SK-N-SH (cell line): ENCODE measurements around the gene STK39. TPM values are rescaled to one million over a fixed set of nuclear protein-coding genes. Genes with fewer than 3 reads are reported as not detected.

Experiments
- CTCF ChIA-PET: fragments of 300-600, 350-600 bp; formaldehyde crosslinking; extraction: SDS; loops from one replicate; lab custom pipeline; 2021; lab: Yijun Ruan, JAX
- POLR2A ChIA-PET: fragments of 350-600 bp; sonication (Branson Sonifier 250); formaldehyde crosslinking; extraction: SDS; loops from one replicate; lab custom pipeline; 2020; ENCODE audit warnings: antibody characterized with exemption, inconsistent platforms; lab: Yijun Ruan, JAX
- DNase-seq: peaks from one replicate; pipeline ENCODE4 v3.0.0; 2012
- H2AFZ ChIP-seq: fragments of 200-600 bp; sonication (generic); 2 replicates; pipeline ENCODE4 v1.8.1; 2016; ENCODE audit warnings: antibody characterized with exemption, mild to moderate bottlenecking, low read depth
- H3F3A ChIP-seq: fragments of 200-600 bp; sonication (generic); replicated peaks from 2 replicates; pipeline ENCODE3; 2016; ENCODE audit warnings: antibody characterized with exemption, mild to moderate bottlenecking; ENCODE audit not compliant: insufficient read depth
- H3K27ac ChIP-seq, 2 experiments: fragments of 200-500 bp in 1 of 2; fragments of 200-600 bp in 1 of 2; sonication (Bioruptor generic) in 1 of 2; sonication (generic), shearing (Covaris generic) in 1 of 2; 2 replicates each; pipeline versions ENCODE4 v1.5.1 to v1.6.1; 2014 to 2016; ENCODE audit warnings: low read depth in 2 of 2, inconsistent platforms in 1 of 2, low read length in 1 of 2, mild to moderate bottlenecking in 1 of 2, mixed read lengths in 1 of 2
- H3K27me3 ChIP-seq: fragments of 200-600 bp; sonication (generic), shearing (Covaris generic); 2 replicates; pipeline ENCODE4 v1.6.1; 2016; ENCODE audit warnings: mixed run types; ENCODE audit not compliant: insufficient read depth
- H3K36me3 ChIP-seq, 2 experiments: fragments of 200-500 bp in 1 of 2; fragments of 200-600 bp in 1 of 2; sonication (Bioruptor generic) in 1 of 2; sonication (generic) in 1 of 2; replicated peaks in 1 of 2; 2 replicates each; pipeline versions ENCODE3 to v1.5.1; 2014 to 2016; ENCODE audit warnings: low read length in 1 of 2, mild to moderate bottlenecking in 1 of 2; ENCODE audit not compliant: insufficient read depth in 2 of 2, control insufficient read depth in 1 of 2
- H3K4me1 ChIP-seq, 2 experiments: fragments of 200-500 bp in 1 of 2; fragments of 200-600 bp in 1 of 2; sonication (Bioruptor generic) in 1 of 2; sonication (generic), shearing (Covaris generic) in 1 of 2; 2 replicates each; pipeline versions ENCODE4 v1.5.1 to v1.6.1; 2014 to 2016; ENCODE audit warnings: low read depth in 1 of 2, low read length in 1 of 2, mixed run types in 1 of 2; ENCODE audit not compliant: insufficient read depth in 2 of 2, control insufficient read depth in 1 of 2
- H3K4me2 ChIP-seq: fragments of 200-600 bp; sonication (generic), shearing (Covaris generic); 2 replicates; pipeline ENCODE4 v1.6.1; 2017; ENCODE audit warnings: mixed run types
- H3K4me3 ChIP-seq, 2 experiments: fragments of 200-500 bp in 1 of 2; fragments of 200-600 bp in 1 of 2; sonication (Bioruptor generic) in 1 of 2; sonication (generic), shearing (Covaris generic) in 1 of 2; 2 replicates each; pipeline versions ENCODE4 v1.5.1 to v1.8.1; 2014 to 2016; ENCODE audit warnings: low read depth in 2 of 2, inconsistent platforms in 1 of 2, low read length in 1 of 2, mild to moderate bottlenecking in 1 of 2, mixed read lengths in 1 of 2, moderate library complexity in 1 of 2
- H3K79me2 ChIP-seq: fragments of 200-600 bp; sonication (generic); 2 replicates; pipeline ENCODE4 v1.8.1; 2017; ENCODE audit warnings: mild to moderate bottlenecking; ENCODE audit not compliant: insufficient read depth
- H3K9ac ChIP-seq: fragments of 200-600 bp; sonication (generic); 2 replicates; pipeline ENCODE4 v1.6.1; 2017; ENCODE audit warnings: mixed run types
- H3K9me2 ChIP-seq: fragments of 200-600 bp; sonication (generic); 2 replicates; pipeline ENCODE4 v1.6.1; 2017; ENCODE audit warnings: mixed run types
- H3K9me3 ChIP-seq: fragments of 200-600 bp; sonication (generic); 2 replicates; pipeline ENCODE4 v1.6.1; 2017; ENCODE audit warnings: mixed run types, mild to moderate bottlenecking, moderate library complexity
- H4K20me1 ChIP-seq: fragments of 200-600 bp; sonication (generic); 2 replicates; pipeline ENCODE4 v1.6.1; 2017; ENCODE audit warnings: mild to moderate bottlenecking, mixed run types; ENCODE audit not compliant: insufficient read depth
- CTCF ChIP-seq: fragments of 200-600 bp; sonication (generic); IDR thresholded peaks from 2 replicates; pipeline ENCODE4 v1.6.1; 2017; ENCODE audit warnings: antibody characterized with exemption, mild to moderate bottlenecking, moderate library complexity
- EP300 ChIP-seq, 2 experiments: IDR thresholded peaks; 2 replicates each; pipeline versions ENCODE4 v1.4.0 to v1.6.1; 2012; ENCODE audit warnings: borderline replicate concordance in 1 of 2, low read depth in 1 of 2, low read length in 1 of 2
- EZH2phosphoT487 ChIP-seq: fragments of 200-600 bp; sonication (generic); IDR thresholded peaks from 2 replicates; pipeline ENCODE4 v1.6.1; 2017; ENCODE audit warnings: low read depth, mixed run types, mild to moderate bottlenecking, antibody characterized with exemption, moderate library complexity, borderline replicate concordance
- FOXM1 ChIP-seq: IDR thresholded peaks from 2 replicates; pipeline ENCODE4 v1.4.0; 2012; ENCODE audit warnings: low read depth, mild to moderate bottlenecking
- GATA2 ChIP-seq: sonication (generic); formaldehyde crosslinking; IDR thresholded peaks from 2 replicates; pipeline ENCODE4 v1.5.0; 2020; ENCODE audit warnings: mild to moderate bottlenecking, missing genetic modification reagents
- MAX ChIP-seq: IDR thresholded peaks from 2 replicates; pipeline ENCODE4 v1.4.0; 2012; ENCODE audit warnings: low read depth
- MXI1 ChIP-seq: IDR thresholded peaks from 2 replicates; pipeline ENCODE4 v1.6.1; 2012; ENCODE audit warnings: mild to moderate bottlenecking, low read depth, low read length, improper control_type of control experiment
- NFIC ChIP-seq: IDR thresholded peaks from 2 replicates; pipeline ENCODE4 v1.4.0; 2012; ENCODE audit warnings: borderline replicate concordance
- PBX3 ChIP-seq: IDR thresholded peaks from 2 replicates; pipeline ENCODE4; 2012
- RAD21 ChIP-seq: IDR thresholded peaks from 2 replicates; pipeline ENCODE4 v1.6.1; 2012; ENCODE audit warnings: mild to moderate bottlenecking, low read length
- RCOR1 ChIP-seq: fragments of 150-350 bp; IDR thresholded peaks from 2 replicates; pipeline ENCODE4 v1.6.1; 2017; ENCODE audit warnings: antibody characterized with exemption, low read length
- RFX5 ChIP-seq: IDR thresholded peaks from 2 replicates; pipeline ENCODE4 v1.6.1; 2012; ENCODE audit warnings: mild to moderate bottlenecking, improper control_type of control experiment, low read length
- RXRA ChIP-seq: IDR thresholded peaks from 2 replicates; pipeline ENCODE4 v1.4.0; 2012; ENCODE audit warnings: low read depth, mild to moderate bottlenecking, borderline replicate concordance
- TAF1 ChIP-seq: IDR thresholded peaks from 2 replicates; pipeline ENCODE4 v1.6.1; 2012; ENCODE audit warnings: low read depth, mild to moderate bottlenecking, low read length, moderate library complexity, borderline replicate concordance
- TCF12 ChIP-seq: IDR thresholded peaks from 2 replicates; pipeline ENCODE4 v1.4.0; 2012
- YY1 ChIP-seq: IDR thresholded peaks from 2 replicates; pipeline ENCODE4 v1.4.0; 2012; ENCODE audit warnings: low read depth, mild to moderate bottlenecking
- WGBS: methylation state at CpG from one replicate; pipeline ENCODE4 v1.1.6; 2017; ENCODE audit warnings: low lambda C conversion rate; 5-methylcytosine and 5-hydroxymethylcytosine counted together
- polyA plus RNA-seq, 3 experiments: library from polyadenylated mRNA; depleted of rRNA; stranded (reverse); fragments of >200 nt; gene quantifications; 2 replicates each; pipeline ENCODE4 v1.2.3, GENCODE V29; 2012

STK39 gene
- polyA plus RNA-seq, 1 of the 3 experiments (the other 2 are of a cell fraction): 9.6 TPM

GRCh38 chr2:168156661-168157060 lies 90.7 kb downstream of the STK39 start:
- POLR2A ChIA-PET: no interaction called here
- Histone ChIP-seq H3K9me2 (no peaks in the 10 kb centered on the region), H3K36me3 (peaks cover 9 to 15% of the 10 kb centered on the region in 2 experiments), H3K4me1 (peaks cover 19 to 24% of the 10 kb centered on the region in 2 experiments), H3K27me3 (no peaks in the 10 kb centered on the region), H4K20me1 (no peaks in the 10 kb centered on the region), H3K79me2 (no peaks in the 10 kb centered on the region), H3K9ac (no peak overlapping the region), H3K9me3 (no peaks in the 10 kb centered on the region), H3K27ac (peak overlapping the region; percentile 14 to 72), H2AFZ (no peak overlapping the region), H3F3A (no peaks in the 10 kb centered on the region), H3K4me3 (no peak overlapping the region), H3K4me2 (peak overlapping the region; percentile 42)
- CTCF ChIA-PET: interaction anchor here (1.1 to 1.8 kb wide), 3 partner anchors 9 to 90 kb away, joined by 3 to 6 read pairs (median 5); partner anchors contain the start of gene STK39
- peak; percentile 49 for DNase-seq
- TF ChIP-seq NFIC: peak; percentile 12; the same call in 1 of the 2 replicates
- TF ChIP-seq MAX: no peak
- TF ChIP-seq PBX3: no peak
- TF ChIP-seq FOXM1: no peak
- TF ChIP-seq MXI1: peak; percentile 39; the same call in 1 of the 2 replicates
- peak in 1 of 2 experiments; percentile 62; a peak in 1 of 4 replicates for TF ChIP-seq EP300 (IDR thresholded peaks at IDR 0.05; ENCODE audit: borderline replicate concordance in 1 of 2, low read depth in 1 of 2, low read length in 1 of 2)
- TF ChIP-seq RAD21: peak; percentile 15; the same call in 1 of the 2 replicates
- no peak for TF ChIP-seq RCOR1
- WGBS: 19% methylated on average over 5 of the region's 5 CpGs

- POLR2A ChIA-PET: no interaction called here
- no peaks in the 10 kb centered on the region for H3K27me3 ChIP-seq
- TF ChIP-seq NFIC: no peak
- no peak for TF ChIP-seq RFX5
- TF ChIP-seq RCOR1: no peak
- TF ChIP-seq YY1: no peak
- TF ChIP-seq, all 33 proteins: peak for 0
- Histone ChIP-seq H3K4me3 (no peak overlapping the region), H2AFZ (no peak overlapping the region), H3F3A (no peaks in the 10 kb centered on the region), H3K9me3 (no peaks in the 10 kb centered on the region), H4K20me1 (no peaks in the 10 kb centered on the region), H3K9ac (no peak overlapping the region), H3K4me1 (peaks cover 19 to 24% of the 10 kb centered on the region in 2 experiments), H3K79me2 (no peaks in the 10 kb centered on the region), H3K9me2 (no peaks in the 10 kb centered on the region), H3K36me3 (peaks cover 5% of the 10 kb centered on the region in 2 experiments), H3K27ac (peak overlapping the region in 1 of 2 experiments; percentile 72; a peak in 2 of 4 replicates), H3K4me2 (no peak overlapping the region)
- CTCF ChIA-PET: interaction anchor here (0.8 to 1.8 kb wide), 3 partner anchors 8 to 36 kb away, joined by 4 to 6 read pairs (median 5); no protein-coding TSS in a partner anchor
- 100% methylated on average over 2 of the region's 2 CpGs for WGBS
- DNase-seq: no peak
Observed at GRCh38 chr2:168155680-168156079, 91.7 kb downstream of the STK39 start.

GRCh38 chr2:168155046-168155445 lies 92.3 kb downstream of the STK39 start:
- H3K9me2 ChIP-seq: no peaks in the 10 kb centered on the region
- H2AFZ ChIP-seq: no peak overlapping the region
- H4K20me1 ChIP-seq: no peaks in the 10 kb centered on the region
- H3K4me1 ChIP-seq: peaks cover 19 to 24% of the 10 kb centered on the region in 2 experiments
- H3K27ac ChIP-seq: no peak overlapping the region
- no peaks in the 10 kb centered on the region for H3K79me2 ChIP-seq
- no peaks in the 10 kb centered on the region for H3K27me3 ChIP-seq
- DNase-seq: no peak
- H3K9me3 ChIP-seq: no peaks in the 10 kb centered on the region
- 62% methylated on average over 3 of the region's 3 CpGs for WGBS
- no peaks in the 10 kb centered on the region for H3F3A ChIP-seq
- H3K4me2 ChIP-seq: no peak overlapping the region
- ChIA-PET CTCF (no interaction called here), POLR2A (no interaction called here)
- no peak for TF ChIP-seq CTCF
- TF ChIP-seq RXRA: no peak
- TF ChIP-seq MXI1: no peak
- TF ChIP-seq TAF1: no peak
- TF ChIP-seq RCOR1: no peak
- no peak for TF ChIP-seq EZH2phosphoT487
- TF ChIP-seq TCF12: no peak
- no peak for TF ChIP-seq GATA2 (CRISPR knock-in tag)
- H3K36me3 ChIP-seq: peaks cover 4 to 11% of the 10 kb centered on the region in 2 experiments
- H3K9ac ChIP-seq: no peak overlapping the region
- H3K4me3 ChIP-seq: no peak overlapping the region
